Loucy (cell line): ENCODE data around the gene NRXN3.

Experiments used
- H2AFZ ChIP-seq: fragments of 200-600 bp; sonication (generic); 2 replicates; pipeline ENCODE4 v1.6.0; 2016; ENCODE audit warnings: antibody characterized with exemption, mild to moderate bottlenecking, low read length, moderate library complexity
- H3F3A ChIP-seq: fragments of 200-600 bp; 2 replicates; pipeline ENCODE4 v1.6.0; 2016; ENCODE audit warnings: antibody characterized with exemption, low read depth, mild to moderate bottlenecking
- H3K27me3 ChIP-seq: fragments of 200-600 bp; sonication (generic); 2 replicates; pipeline ENCODE4 v1.6.1; 2014; ENCODE audit warnings: low read length, mild to moderate bottlenecking; ENCODE audit not compliant: insufficient read depth, poor library complexity, severe bottlenecking
- H3K36me3 ChIP-seq: fragments of 200-600 bp; sonication (generic); 2 replicates; pipeline ENCODE4 v1.6.1; 2016; ENCODE audit warnings: low read length; ENCODE audit not compliant: insufficient read depth
- H3K4me1 ChIP-seq: fragments of 200-600 bp; sonication (generic); 2 replicates; pipeline ENCODE4 v1.5.1; 2014; ENCODE audit warnings: low read length, mild to moderate bottlenecking; ENCODE audit not compliant: insufficient read depth, poor library complexity, severe bottlenecking
- H3K4me2 ChIP-seq: fragments of 200-600 bp; sonication (generic); 2 replicates; pipeline ENCODE4 v1.6.0; 2014; ENCODE audit warnings: antibody characterized with exemption, low read length, low read depth, mild to moderate bottlenecking; ENCODE audit not compliant: poor library complexity, severe bottlenecking
- H3K4me3 ChIP-seq: fragments of 200-600 bp; sonication (generic); 2 replicates; pipeline ENCODE4 v1.5.1; 2014; ENCODE audit warnings: low read length, mild to moderate bottlenecking, mixed read lengths; ENCODE audit not compliant: poor library complexity, severe bottlenecking
- H3K79me2 ChIP-seq: fragments of 200-600 bp; sonication (generic); 2 replicates; pipeline ENCODE4 v1.6.1; 2014; ENCODE audit warnings: low read length; ENCODE audit not compliant: insufficient read depth
- H3K9ac ChIP-seq: fragments of 200-600 bp; sonication (generic); 2 replicates; pipeline ENCODE4 v1.6.0; 2014; ENCODE audit warnings: mild to moderate bottlenecking, low read depth, low read length, moderate library complexity; ENCODE audit not compliant: poor library complexity, severe bottlenecking
- H3K9me2 ChIP-seq: fragments of 200-600 bp; sonication (generic); replicated peaks from 2 replicates; pipeline ENCODE4 v1.6.1; 2016; ENCODE audit warnings: low read depth, low read length, mixed read lengths
- H3K9me3 ChIP-seq: fragments of 200-600 bp; sonication (generic); 2 replicates; pipeline ENCODE4 v1.6.1; 2014; ENCODE audit warnings: mild to moderate bottlenecking, antibody characterized with exemption, low read length, low read depth; ENCODE audit not compliant: insufficient read depth
- H4K20me1 ChIP-seq: fragments of 200-600 bp; sonication (generic); 2 replicates; pipeline ENCODE4 v1.6.0; 2014; ENCODE audit warnings: antibody characterized with exemption, low read length, mild to moderate bottlenecking; ENCODE audit not compliant: insufficient read depth, poor library complexity, severe bottlenecking
- EZH2phosphoT487 ChIP-seq: fragments of 200-600 bp; IDR thresholded peaks from 2 replicates; pipeline ENCODE4 v1.6.1; 2018; ENCODE audit warnings: antibody characterized with exemption, mild to moderate bottlenecking, moderate library complexity, borderline replicate concordance
- TF ChIP-seq, protein P1 (sequence below): fragments of 200-600 bp; sonication (generic); conservative IDR thresholded peaks from 2 replicates; pipeline ENCODE4 v1.5.1; 2014; ENCODE audit warnings: mild to moderate bottlenecking, antibody characterized with exemption, low read length

NRXN3 gene

DNA sequence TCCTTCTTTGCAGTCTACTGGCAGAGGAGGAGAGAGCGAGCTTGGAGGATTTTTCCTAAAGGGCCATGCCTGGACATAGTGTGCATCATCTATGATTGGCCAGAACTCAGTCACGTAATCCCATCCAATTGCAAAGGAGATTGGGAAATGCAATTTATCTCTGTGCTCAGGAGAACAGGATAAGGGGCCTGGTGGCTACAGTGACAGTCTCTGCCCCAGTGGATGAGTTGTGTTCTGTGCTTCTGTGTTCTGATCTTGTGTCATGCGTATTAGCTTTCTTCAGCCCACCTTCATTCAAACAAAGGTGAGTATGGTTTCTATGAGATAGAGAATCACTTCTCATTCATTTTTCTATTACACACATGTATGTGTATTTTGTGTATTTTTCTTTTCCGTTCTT, 144.3 kb downstream of the NRXN3 start:
- Histone ChIP-seq H3K4me2 (no peak overlapping the region), H3K36me3 (no peaks in the 10 kb centered on the region), H3K4me3 (no peak overlapping the region), H3K9ac (no peak overlapping the region), H3K9me2 (no peaks in the 10 kb centered on the region), H3K4me1 (no peaks in the 10 kb centered on the region), H3K79me2 (no peaks in the 10 kb centered on the region), H3K9me3 (no peaks in the 10 kb centered on the region), H2AFZ (no peak overlapping the region), H3F3A (no peaks in the 10 kb centered on the region), H4K20me1 (no peaks in the 10 kb centered on the region), H3K27me3 (no peaks in the 10 kb centered on the region)
- TF ChIP-seq, protein P1, sequence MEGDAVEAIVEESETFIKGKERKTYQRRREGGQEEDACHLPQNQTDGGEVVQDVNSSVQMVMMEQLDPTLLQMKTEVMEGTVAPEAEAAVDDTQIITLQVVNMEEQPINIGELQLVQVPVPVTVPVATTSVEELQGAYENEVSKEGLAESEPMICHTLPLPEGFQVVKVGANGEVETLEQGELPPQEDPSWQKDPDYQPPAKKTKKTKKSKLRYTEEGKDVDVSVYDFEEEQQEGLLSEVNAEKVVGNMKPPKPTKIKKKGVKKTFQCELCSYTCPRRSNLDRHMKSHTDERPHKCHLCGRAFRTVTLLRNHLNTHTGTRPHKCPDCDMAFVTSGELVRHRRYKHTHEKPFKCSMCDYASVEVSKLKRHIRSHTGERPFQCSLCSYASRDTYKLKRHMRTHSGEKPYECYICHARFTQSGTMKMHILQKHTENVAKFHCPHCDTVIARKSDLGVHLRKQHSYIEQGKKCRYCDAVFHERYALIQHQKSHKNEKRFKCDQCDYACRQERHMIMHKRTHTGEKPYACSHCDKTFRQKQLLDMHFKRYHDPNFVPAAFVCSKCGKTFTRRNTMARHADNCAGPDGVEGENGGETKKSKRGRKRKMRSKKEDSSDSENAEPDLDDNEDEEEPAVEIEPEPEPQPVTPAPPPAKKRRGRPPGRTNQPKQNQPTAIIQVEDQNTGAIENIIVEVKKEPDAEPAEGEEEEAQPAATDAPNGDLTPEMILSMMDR = no peak
- TF ChIP-seq EZH2phosphoT487 = no peak

DNA sequence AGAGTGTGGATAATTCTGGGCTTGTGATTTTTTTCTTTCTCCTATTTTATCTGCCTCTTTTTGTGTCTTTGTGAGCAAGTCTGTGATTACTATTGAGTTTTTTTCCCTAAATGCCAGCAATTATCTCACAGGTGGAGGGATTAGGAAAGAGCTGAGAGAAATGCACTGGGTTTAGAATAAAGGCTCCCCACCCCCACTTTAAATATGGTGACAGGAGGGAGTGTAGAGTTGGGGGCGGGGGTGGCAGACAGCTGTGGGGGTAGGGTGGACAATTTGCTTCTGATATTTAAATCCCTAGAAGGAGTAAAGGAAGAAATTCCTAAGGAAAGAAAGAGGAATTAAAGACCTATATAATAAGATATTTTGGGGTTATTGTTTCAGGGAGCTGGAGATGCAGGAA, 145.9 kb downstream of the NRXN3 start:
- H3F3A ChIP-seq = no peaks in the 10 kb centered on the region
- no peak overlapping the region for H2AFZ ChIP-seq
- TF ChIP-seq, protein P1 = no peak
- no peaks in the 10 kb centered on the region for H3K36me3 ChIP-seq
- no peaks in the 10 kb centered on the region for H4K20me1 ChIP-seq
- H3K4me2 ChIP-seq = no peak overlapping the region
- no peaks in the 10 kb centered on the region for H3K9me2 ChIP-seq
- H3K27me3 ChIP-seq = no peaks in the 10 kb centered on the region
- no peaks in the 10 kb centered on the region for H3K9me3 ChIP-seq
- no peak overlapping the region for H3K9ac ChIP-seq
- no peaks in the 10 kb centered on the region for H3K79me2 ChIP-seq
- H3K4me3 ChIP-seq = no peak overlapping the region
- H3K4me1 ChIP-seq = no peaks in the 10 kb centered on the region

DNA sequence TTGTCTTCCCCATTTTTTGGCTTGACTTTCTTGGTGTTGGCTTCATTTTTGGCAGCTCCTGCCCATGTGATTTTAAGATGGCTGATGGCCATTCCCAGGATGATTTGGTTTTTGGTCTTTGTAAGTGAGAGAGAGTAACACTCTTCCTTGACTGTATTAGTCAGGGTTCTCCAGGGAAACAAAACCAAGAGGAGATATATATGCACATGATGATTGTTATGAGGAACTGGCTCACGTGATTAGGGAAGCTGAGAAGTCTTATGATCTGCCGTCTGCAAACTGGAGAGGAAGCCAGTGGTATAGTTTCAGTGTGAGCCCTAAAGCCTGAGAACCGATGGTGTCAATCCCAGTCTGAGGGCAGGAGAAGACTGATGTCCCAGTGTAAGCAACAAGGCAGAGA, 146.6 kb downstream of the NRXN3 start:
- Histone ChIP-seq H3K36me3 (no peaks in the 10 kb centered on the region), H3K9me3 (no peaks in the 10 kb centered on the region), H3K4me2 (no peak overlapping the region), H3K9me2 (no peaks in the 10 kb centered on the region), H4K20me1 (no peaks in the 10 kb centered on the region), H2AFZ (no peak overlapping the region), H3K79me2 (no peaks in the 10 kb centered on the region), H3K27me3 (no peaks in the 10 kb centered on the region), H3K4me1 (no peaks in the 10 kb centered on the region), H3K4me3 (no peak overlapping the region), H3K9ac (no peak overlapping the region), H3F3A (no peaks in the 10 kb centered on the region)
- TF ChIP-seq, protein P1 = no peak
- TF ChIP-seq EZH2phosphoT487 = no peak
